Activated B cell treated with CpG ODN at 0.5 μM for 24 hours (primary cell): ENCODE measurements around the gene MFNG. TPM values are rescaled to one million over a fixed set of nuclear protein-coding genes. Genes with fewer than 3 reads are reported as not detected.

Experiments used
- ATAC-seq: fragments of 200-7000 bp; cut with Tn5 transposase; one replicate; pipeline ENCODE4 v1.10.0; 2021; ENCODE audit warnings: low read depth, mild to moderate bottlenecking, moderate library complexity
- CTCF ChIA-PET: fragments of 350-600 bp; sonication (Branson Sonifier 250); formaldehyde crosslinking; loops from one replicate; lab custom pipeline; 2021; ENCODE audit warnings: antibody characterized with exemption; lab: Charles Lee
- POLR2A ChIA-PET: fragments of 350-600 bp; sonication (Branson Sonifier 250); formaldehyde crosslinking; loops from one replicate; lab custom pipeline; 2021; ENCODE audit warnings: antibody characterized with exemption; lab: Charles Lee
- DNase-seq: peaks from one replicate; pipeline ENCODE4 v3.0.0; 2022
- H3K27ac Mint-ChIP-seq: one replicate; pipeline ENCODE4 v1.8.0; 2020; ENCODE audit warnings: mixed read lengths
- H3K27me3 Mint-ChIP-seq: one replicate; pipeline ENCODE4 v1.8.0; 2021; ENCODE audit warnings: mixed read lengths
- H3K36me3 Mint-ChIP-seq: one replicate; pipeline ENCODE4 v1.8.0; 2021; ENCODE audit warnings: low read depth, mixed read lengths
- H3K4me1 Mint-ChIP-seq: one replicate; pipeline ENCODE4 v1.8.0; 2021; ENCODE audit warnings: mixed read lengths
- H3K4me3 Mint-ChIP-seq: one replicate; pipeline ENCODE4 v1.8.0; 2020; ENCODE audit warnings: mild to moderate bottlenecking, mixed read lengths
- H3K9me3 Mint-ChIP-seq: one replicate; pipeline ENCODE4 v1.8.0; 2020; ENCODE audit warnings: mixed read lengths
- intact Hi-C: fragments of 100-400 bp; cut with micrococcal nuclease; formaldehyde crosslinking; loops from one replicate; pipeline ENCODE4 v1.15.1; 2024
- total RNA-seq: library from RNA; stranded (reverse); gene quantifications from 2 replicates; pipeline ENCODE4 v1.2.3, GENCODE V29; 2022
- TF ChIP-seq, protein P1 (sequence below): fragments of 200-600 bp; IDR thresholded peaks from one replicate; pipeline ENCODE4 v1.8.0; 2022; ENCODE audit warnings: antibody characterized with exemption, mild to moderate bottlenecking

MFNG gene
- total RNA-seq, 1 donor from 2014 or later: 90.6 TPM

DNA sequence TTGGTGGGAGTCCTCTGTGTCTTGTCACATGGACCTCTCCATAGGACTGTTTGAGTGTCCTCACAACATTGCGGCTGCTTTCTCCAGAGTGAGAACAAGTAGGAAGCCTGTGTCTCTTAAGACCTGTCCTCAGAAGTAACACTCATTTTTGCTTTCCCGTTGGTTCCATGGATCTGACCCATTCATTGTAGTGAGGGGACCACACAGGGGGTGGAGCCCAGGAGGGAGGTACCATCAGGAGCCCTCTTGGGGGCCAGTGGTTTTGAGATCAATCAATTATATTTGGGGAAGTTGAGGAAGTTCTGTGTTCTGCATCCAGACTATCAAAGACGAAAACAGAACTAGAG, 53.5 kb downstream of the MFNG start:
- ATAC-seq (no peak), DNase-seq (no peak)
- TF ChIP-seq, protein P1, sequence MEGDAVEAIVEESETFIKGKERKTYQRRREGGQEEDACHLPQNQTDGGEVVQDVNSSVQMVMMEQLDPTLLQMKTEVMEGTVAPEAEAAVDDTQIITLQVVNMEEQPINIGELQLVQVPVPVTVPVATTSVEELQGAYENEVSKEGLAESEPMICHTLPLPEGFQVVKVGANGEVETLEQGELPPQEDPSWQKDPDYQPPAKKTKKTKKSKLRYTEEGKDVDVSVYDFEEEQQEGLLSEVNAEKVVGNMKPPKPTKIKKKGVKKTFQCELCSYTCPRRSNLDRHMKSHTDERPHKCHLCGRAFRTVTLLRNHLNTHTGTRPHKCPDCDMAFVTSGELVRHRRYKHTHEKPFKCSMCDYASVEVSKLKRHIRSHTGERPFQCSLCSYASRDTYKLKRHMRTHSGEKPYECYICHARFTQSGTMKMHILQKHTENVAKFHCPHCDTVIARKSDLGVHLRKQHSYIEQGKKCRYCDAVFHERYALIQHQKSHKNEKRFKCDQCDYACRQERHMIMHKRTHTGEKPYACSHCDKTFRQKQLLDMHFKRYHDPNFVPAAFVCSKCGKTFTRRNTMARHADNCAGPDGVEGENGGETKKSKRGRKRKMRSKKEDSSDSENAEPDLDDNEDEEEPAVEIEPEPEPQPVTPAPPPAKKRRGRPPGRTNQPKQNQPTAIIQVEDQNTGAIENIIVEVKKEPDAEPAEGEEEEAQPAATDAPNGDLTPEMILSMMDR: no peak
- H3K27me3 Mint-ChIP-seq: peaks cover 53% of the 10 kb centered on the region
- H3K27ac Mint-ChIP-seq: no peak overlapping the region
- H3K4me3 Mint-ChIP-seq: no peak overlapping the region
- no peaks in the 10 kb centered on the region for H3K36me3 Mint-ChIP-seq
- ChIA-PET POLR2A (no interaction called here), CTCF (interaction anchor here (1.5 kb wide), 1 partner anchor 116 kb away, joined by 3 read pairs; no protein-coding TSS in a partner anchor)
- H3K4me1 Mint-ChIP-seq: peaks cover 7% of the 10 kb centered on the region
- intact Hi-C loops: no loop called here
- H3K9me3 Mint-ChIP-seq: no peaks in the 10 kb centered on the region

DNA sequence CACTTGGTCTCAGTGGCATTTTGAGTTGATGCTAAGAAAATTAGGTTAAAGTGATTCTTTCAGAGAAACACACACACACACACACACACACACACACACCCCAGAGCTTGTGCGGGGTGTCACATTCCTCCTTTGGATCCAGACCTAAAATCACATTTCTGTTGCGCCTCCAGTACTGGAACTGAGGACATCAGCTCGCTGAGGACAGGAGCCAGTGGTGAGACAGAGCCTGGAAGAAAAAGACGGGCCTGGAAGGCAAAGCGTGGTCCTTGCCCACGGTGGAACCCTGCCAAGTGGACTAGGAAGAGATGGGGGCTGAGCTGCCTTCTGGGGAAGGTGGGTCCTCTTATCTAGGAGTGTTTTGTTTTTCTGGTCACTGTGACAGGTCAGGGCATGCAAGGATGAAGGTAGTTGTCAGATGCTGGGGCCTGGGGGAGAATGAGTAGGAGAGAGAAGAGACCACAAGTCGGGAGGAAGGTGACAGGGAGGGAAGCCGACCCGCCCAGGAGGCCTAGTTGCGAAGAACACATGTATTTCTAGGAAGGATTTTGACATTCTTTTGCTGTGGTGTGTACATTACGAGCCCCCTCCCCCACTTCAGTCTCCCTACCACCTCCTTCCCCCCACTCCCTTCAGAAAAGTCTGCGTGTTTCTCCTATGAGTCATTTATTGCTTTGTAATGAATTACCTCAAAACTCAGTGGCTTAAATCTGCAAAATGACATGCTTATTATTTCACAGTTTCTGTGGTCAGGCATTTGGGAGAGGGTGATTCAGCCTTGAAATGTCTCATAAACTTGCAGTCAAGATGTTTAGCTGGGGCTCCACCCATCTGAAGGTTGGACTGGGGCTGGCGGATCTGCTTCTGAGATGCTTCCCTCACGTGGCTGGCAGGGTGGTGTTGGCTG, 54.1 kb downstream of the MFNG start:
- no peak for ATAC-seq
- Mint-ChIP-seq H3K27me3 (peaks cover 54% of the 10 kb centered on the region), H3K9me3 (no peaks in the 10 kb centered on the region), H3K4me1 (peaks cover 8% of the 10 kb centered on the region), H3K36me3 (no peaks in the 10 kb centered on the region), H3K4me3 (no peak overlapping the region), H3K27ac (no peak overlapping the region)
- TF ChIP-seq, protein P1: no peak
- ChIA-PET CTCF (interaction anchor here (1.1 to 1.5 kb wide), 3 partner anchors 116 to 385 kb away, joined by 3 to 6 read pairs (median 3); no protein-coding TSS in a partner anchor), POLR2A (no interaction called here)
- no peak for DNase-seq
- intact Hi-C loops: no loop called here

DNA sequence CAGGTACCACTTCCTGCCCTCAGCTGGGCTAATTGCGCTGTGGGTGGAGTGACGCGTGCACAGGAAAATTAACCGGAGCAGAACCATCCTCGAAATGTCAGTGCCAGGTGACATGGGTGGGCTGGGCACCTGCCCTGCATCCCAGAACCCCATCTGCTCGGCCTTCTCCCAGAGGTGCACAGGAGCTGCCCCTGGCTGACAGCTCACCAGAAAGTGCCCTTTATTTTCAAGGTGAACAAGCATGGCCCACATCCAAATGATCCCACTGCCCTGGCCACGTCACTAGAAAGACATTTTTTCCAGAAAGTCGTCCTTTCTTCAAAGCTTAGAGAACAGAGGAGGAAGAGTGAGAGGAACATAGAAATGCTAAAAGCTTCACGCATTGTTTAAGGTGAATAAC, 54.8 kb downstream of the MFNG start:
- no peak overlapping the region for H3K4me3 Mint-ChIP-seq
- peaks cover 60% of the 10 kb centered on the region for H3K27me3 Mint-ChIP-seq
- ChIA-PET CTCF (interaction anchor here (1.1 to 3.8 kb wide), 4 partner anchors 114 to 384 kb away, joined by 3 to 42 read pairs (median 4); no protein-coding TSS in a partner anchor), POLR2A (no interaction called here)
- ATAC-seq (no peak), DNase-seq (no peak)
- intact Hi-C loops: no loop called here
- H3K9me3 Mint-ChIP-seq: no peaks in the 10 kb centered on the region
- no peak overlapping the region for H3K27ac Mint-ChIP-seq
- H3K36me3 Mint-ChIP-seq: no peaks in the 10 kb centered on the region
- H3K4me1 Mint-ChIP-seq: peaks cover 12% of the 10 kb centered on the region
- TF ChIP-seq, protein P1: no peak

DNA sequence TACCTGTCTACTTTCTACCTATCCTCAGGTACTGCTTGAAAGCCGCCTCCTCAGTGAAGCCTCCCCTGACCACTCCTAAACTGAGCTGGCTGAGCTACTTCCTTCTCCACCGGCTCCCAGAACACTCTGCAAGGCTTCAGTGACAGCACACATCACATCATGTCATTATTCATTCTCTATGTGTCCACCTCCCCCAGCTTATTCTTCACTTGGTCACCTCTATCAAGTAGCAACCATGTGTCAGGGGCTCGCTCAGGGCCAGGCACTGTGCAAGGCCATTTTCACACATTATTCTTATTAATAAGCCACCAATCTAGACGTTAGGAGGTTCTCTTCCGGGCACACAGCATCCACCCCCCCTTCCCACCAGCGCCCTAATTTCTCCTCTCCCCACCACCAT, 55.2 kb downstream of the MFNG start:
- no peak for ATAC-seq
- TF ChIP-seq, protein P1: no peak
- intact Hi-C loops: no loop called here
- Mint-ChIP-seq H3K9me3 (no peaks in the 10 kb centered on the region), H3K27ac (no peak overlapping the region), H3K4me1 (peaks cover 15% of the 10 kb centered on the region), H3K4me3 (no peak overlapping the region), H3K27me3 (peaks cover 64% of the 10 kb centered on the region), H3K36me3 (no peaks in the 10 kb centered on the region)
- ChIA-PET POLR2A (no interaction called here), CTCF (interaction anchor here (1.1 to 3.8 kb wide), 3 partner anchors 114 to 383 kb away, joined by 3 to 42 read pairs (median 6); no protein-coding TSS in a partner anchor)
- no peak for DNase-seq
